ENCODE results near the gene SLC6A11.

- no peak for TF ChIP-seq ZFP3 (CRISPR knock-in tag; IDR thresholded peaks at IDR 0.05)
- TF ChIP-seq, protein P1, sequence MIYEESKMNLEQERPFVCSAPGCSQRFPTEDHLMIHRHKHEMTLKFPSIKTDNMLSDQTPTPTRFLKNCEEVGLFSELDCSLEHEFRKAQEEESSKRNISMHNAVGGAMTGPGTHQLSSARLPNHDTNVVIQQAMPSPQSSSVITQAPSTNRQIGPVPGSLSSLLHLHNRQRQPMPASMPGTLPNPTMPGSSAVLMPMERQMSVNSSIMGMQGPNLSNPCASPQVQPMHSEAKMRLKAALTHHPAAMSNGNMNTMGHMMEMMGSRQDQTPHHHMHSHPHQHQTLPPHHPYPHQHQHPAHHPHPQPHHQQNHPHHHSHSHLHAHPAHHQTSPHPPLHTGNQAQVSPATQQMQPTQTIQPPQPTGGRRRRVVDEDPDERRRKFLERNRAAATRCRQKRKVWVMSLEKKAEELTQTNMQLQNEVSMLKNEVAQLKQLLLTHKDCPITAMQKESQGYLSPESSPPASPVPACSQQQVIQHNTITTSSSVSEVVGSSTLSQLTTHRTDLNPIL (CRISPR knock-in tag; IDR thresholded peaks at IDR 0.05; ENCODE audit: low read depth) = no peak
- TF ChIP-seq RARB (CRISPR knock-in tag; IDR thresholded peaks at IDR 0.05) = no peak
- no peak for TF ChIP-seq ARNTL (CRISPR knock-in tag; IDR thresholded peaks at IDR 0.05; ENCODE audit: borderline replicate concordance, low read depth)
- TF ChIP-seq PATZ1 (CRISPR knock-in tag; IDR thresholded peaks at IDR 0.05; ENCODE audit: borderline replicate concordance) = no peak
Measured at GRCh38 chr3:10887015-10887414, 71.0 kb downstream of the SLC6A11 start.

Measured in SK-N-SH treated with all-trans-retinoic acid at 6 μM for 48 hours (cell line).